HEK293T (cell line): ENCODE measurements around the gene PPP1R14B.

Experiments used
- BHLHE40 ChIP-seq: fragments of 450-650 bp; IDR thresholded peaks from 2 replicates; pipeline ENCODE4 v1.6.1; 2016; ENCODE audit warnings: mild to moderate bottlenecking, moderate library complexity, borderline replicate concordance
- CTBP1 ChIP-seq: fragments of 450-650 bp; IDR thresholded peaks from 2 replicates; pipeline ENCODE4 v1.6.1; 2016; ENCODE audit warnings: borderline replicate concordance
- ELF4 ChIP-seq: fragments of 450-650 bp; IDR thresholded peaks from 2 replicates; pipeline ENCODE4 v1.6.1; 2017; ENCODE audit warnings: antibody characterized with exemption
- FOXA1 ChIP-seq: fragments of 450-650 bp; IDR thresholded peaks from 2 replicates; pipeline ENCODE4 v1.6.1; 2016; ENCODE audit warnings: mild to moderate bottlenecking
- FOXM1 ChIP-seq: fragments of 450-650 bp; IDR thresholded peaks from 2 replicates; pipeline ENCODE4 v1.6.1; 2017; ENCODE audit warnings: mild to moderate bottlenecking, borderline replicate concordance
- HDGF ChIP-seq: fragments of 450-650 bp; IDR thresholded peaks from 2 replicates; pipeline ENCODE4 v1.6.1; 2017; ENCODE audit warnings: antibody characterized with exemption, borderline replicate concordance
- NFRKB ChIP-seq: fragments of 450-650 bp; IDR thresholded peaks from 2 replicates; pipeline ENCODE4 v1.6.1; 2016; ENCODE audit warnings: mild to moderate bottlenecking, moderate library complexity
- PKNOX1 ChIP-seq: fragments of 450-650 bp; IDR thresholded peaks from 2 replicates; pipeline ENCODE4 v1.6.1; 2016
- SUZ12 ChIP-seq: fragments of 450-650 bp; IDR thresholded peaks from 2 replicates; pipeline ENCODE4 v1.6.1; 2016; ENCODE audit warnings: mild to moderate bottlenecking
- TARDBP ChIP-seq: fragments of 450-650 bp; IDR thresholded peaks from 2 replicates; pipeline ENCODE4 v1.6.1; 2016

DNA sequence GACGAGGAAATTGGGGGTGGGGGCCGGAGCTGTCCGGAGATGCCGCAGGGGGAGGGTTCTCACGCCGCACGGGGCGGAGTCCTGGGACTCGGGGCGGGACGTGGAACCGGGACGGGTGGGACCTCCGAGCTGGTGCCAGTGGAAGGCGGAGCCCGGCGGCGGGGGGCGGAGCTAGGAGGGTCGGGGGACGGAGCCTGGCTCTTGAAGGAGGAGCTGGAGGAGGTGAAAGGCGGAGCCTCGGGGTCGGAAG, 5.6 kb downstream of the PPP1R14B start:
- no peak for TF ChIP-seq ELF4
- no peak for TF ChIP-seq NFRKB
- no peak for TF ChIP-seq SUZ12
- no peak for TF ChIP-seq HDGF
- no peak for TF ChIP-seq BHLHE40
- no peak for TF ChIP-seq FOXM1
- TF ChIP-seq PKNOX1 = no peak
- TF ChIP-seq FOXA1 = no peak
- no peak for TF ChIP-seq CTBP1
- TF ChIP-seq TARDBP = no peak
